Spleen (tissue), 11 donors: ENCODE results near the gene GGCX. TPM values are rescaled to one million over a fixed set of nuclear protein-coding genes. Genes with fewer than 3 reads are reported as not detected.

Source experiments
- DNase-seq: peaks from one replicate; pipeline ENCODE4 v3.0.0-alpha.2; 2020
- H3K27ac ChIP-seq, 8 donors: fragments of 200-600 bp; sonication (generic) in 7 of 8; 1 replicate in 4 of 8; 2 replicates in 4 of 8; pipeline versions ENCODE4 v1.5.0 to v1.8.0; 2016 to 2021; ENCODE audit warnings: inconsistent platforms in 4 of 8, mild to moderate bottlenecking in 4 of 8, moderate library complexity in 1 of 8
- H3K27me3 ChIP-seq, 7 donors: fragments of 200-600 bp; sonication (generic) in 6 of 7; replicated peaks in 1 of 7; 1 replicate in 4 of 7; 2 replicates in 3 of 7; pipeline versions ENCODE4 v1.5.0 to v1.8.0; 2016 to 2021; ENCODE audit warnings: inconsistent platforms in 3 of 7, mild to moderate bottlenecking in 1 of 7
- H3K36me3 ChIP-seq, 6 donors: fragments of 200-600 bp; sonication (generic) in 5 of 6; 1 replicate in 4 of 6; 2 replicates in 2 of 6; pipeline versions ENCODE4 v1.5.0 to v1.8.0; 2016 to 2021; ENCODE audit warnings: inconsistent platforms in 2 of 6
- H3K4me1 ChIP-seq, 6 donors: fragments of 200-600 bp; sonication (generic) in 5 of 6; 1 replicate in 3 of 6; 2 replicates in 3 of 6; pipeline versions ENCODE4 v1.5.0 to v1.8.0; 2016 to 2021; ENCODE audit warnings: inconsistent platforms in 3 of 6
- H3K4me3 ChIP-seq, 8 donors: fragments of 200-600 bp; sonication (generic) in 7 of 8; 1 replicate in 4 of 8; 2 replicates in 4 of 8; pipeline versions ENCODE4 v1.5.0 to v1.8.0; 2016 to 2021; ENCODE audit warnings: inconsistent platforms in 4 of 8, mild to moderate bottlenecking in 4 of 8, moderate library complexity in 2 of 8
- H3K9me3 ChIP-seq, 8 donors: fragments of 200-600 bp; sonication (generic) in 7 of 8; 1 replicate in 4 of 8; 2 replicates in 4 of 8; pipeline versions ENCODE4 v1.5.0 to v1.8.0; 2016 to 2021; ENCODE audit warnings: inconsistent platforms in 4 of 8
- POLR2A ChIP-seq, 3 donors: fragments of 450-650 bp; IDR thresholded peaks; one replicate each; pipeline ENCODE4 v1.5.1; 2017; ENCODE audit warnings: antibody characterized with exemption in 3 of 3, mild to moderate bottlenecking in 1 of 3
- POLR2AphosphoS5 ChIP-seq, 3 donors: sonication (generic); formaldehyde crosslinking; IDR thresholded peaks; one replicate each; pipeline ENCODE4 v1.5.1; 2017; ENCODE audit warnings: antibody characterized with exemption in 3 of 3
- WGBS, 5 donors: extraction: QIAGEN DNeasy Blood & Tissue Kit in 3 of 5; methylation state at CpG; one replicate each; pipeline versions ENCODE4 v1.1.5 to v1.1.7; 2013 to 2018; 5-methylcytosine and 5-hydroxymethylcytosine counted together
- intact Hi-C: fragments of 100-400 bp; cut with DNase I; formaldehyde crosslinking; loops from one replicate; pipeline ENCODE4 v1.15.0; 2023; ENCODE audit warnings: low total_unique reads
- polyA plus RNA-seq, 3 donors: library from polyadenylated mRNA; stranded (reverse); fragments of 200-250 nt; gene quantifications; one replicate each; pipeline ENCODE4 v1.2.1, GENCODE V29; 2013
- total RNA-seq, 7 donors: library from RNA; depleted of rRNA in 3 of 7; stranded (reverse); fragments of >200 nt in 3 of 7; fragmentation: NEBNext Ultra II Directional in 4 of 7; extraction: Animal tissue kit (Norgen Biotek cat#: 25700) in 4 of 7; gene quantifications; one replicate each; pipeline versions ENCODE4 v1.1.0 to v1.2.1, GENCODE V29; 2016 to 2021
- TF ChIP-seq, protein P1 (sequence below), 11 experiments: fragments of 200-600 bp in 7 of 11; fragments of 450-650 bp in 4 of 11; sonication (generic) in 4 of 11; IDR thresholded peaks in 8 of 11; conservative IDR thresholded peaks in 3 of 11; 1 replicate in 7 of 11; 2 replicates in 4 of 11; pipeline versions ENCODE4 v1.4.0 to v1.8.0; 2016 to 2021; ENCODE audit warnings: antibody characterized with exemption in 11 of 11, inconsistent platforms in 4 of 11, mild to moderate bottlenecking in 1 of 11
- donor health status: healthy with polysubstance abuse.
- donor health status: DM: no; HTN: no; CAD: no; lungs with moderate emphysema.
- donor health status: DM: no; HTN: no; CAD: no.
- donor health status: Bipolar disorder and iron deficiency.
- donor health status: healthy.
- donor health status: DM: no; HTN: no; CAD: no.
- donor health status: DM: yes; HTN: yes; CAD: no.

Gene GGCX
- total and polyA plus RNA-seq, 10 donors, result 11.0 to 42.1 (median 29.5) TPM

DNA sequence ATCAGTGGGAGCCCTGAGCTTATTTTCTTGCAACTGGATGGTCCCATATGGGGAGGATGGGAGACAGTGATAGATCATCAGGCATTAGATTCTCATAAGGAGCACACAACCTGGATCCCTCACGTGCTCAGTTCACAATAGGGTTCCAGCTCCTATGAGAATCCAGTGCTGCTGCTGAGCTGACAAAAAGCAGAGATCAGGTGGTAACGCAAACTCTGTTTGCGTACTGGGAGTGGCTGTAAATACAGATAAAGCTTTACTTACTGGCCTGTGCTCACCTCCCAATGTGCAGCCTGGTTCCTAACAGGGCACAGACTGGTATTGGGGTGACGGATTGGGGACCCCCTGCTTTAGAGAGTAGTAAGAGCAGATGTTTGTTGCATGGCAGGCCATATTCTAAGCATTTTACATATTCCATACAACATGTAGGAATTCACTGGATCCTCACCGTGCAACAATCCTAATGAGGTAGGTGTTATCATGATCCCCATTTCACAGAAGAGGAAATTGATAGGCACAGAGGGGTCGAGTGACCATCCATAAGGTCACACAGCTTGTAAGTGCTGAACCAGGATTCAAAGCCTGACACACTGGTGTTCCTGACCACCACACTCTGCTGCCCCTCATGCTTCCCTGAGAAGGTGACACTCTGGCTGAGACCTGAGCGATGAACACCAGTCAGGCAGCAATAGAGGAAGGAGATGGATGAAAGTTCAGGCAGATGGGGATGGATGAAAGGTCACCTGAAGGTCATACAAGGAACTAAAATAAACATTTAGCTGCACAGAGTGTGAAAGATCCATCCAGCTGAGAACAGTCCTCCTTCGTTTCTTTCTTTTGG, 38.0 kb downstream of the GGCX start:
- WGBS, 5 donors, result 83 to 91% (median 86%) methylated on average over 8 of the region's 8 CpGs
- Histone ChIP-seq H3K36me3 (no peaks in the 10 kb centered on the region), H3K4me1 (peaks cover 0 to 22% (median 8%) of the 10 kb centered on the region in 6 donors), H3K4me3 (no peak overlapping the region), H3K9me3 (no peaks in the 10 kb centered on the region), H3K27me3 (no peaks in the 10 kb centered on the region), H3K27ac (no peak overlapping the region)
- no peak for DNase-seq
- TF ChIP-seq, protein P1, sequence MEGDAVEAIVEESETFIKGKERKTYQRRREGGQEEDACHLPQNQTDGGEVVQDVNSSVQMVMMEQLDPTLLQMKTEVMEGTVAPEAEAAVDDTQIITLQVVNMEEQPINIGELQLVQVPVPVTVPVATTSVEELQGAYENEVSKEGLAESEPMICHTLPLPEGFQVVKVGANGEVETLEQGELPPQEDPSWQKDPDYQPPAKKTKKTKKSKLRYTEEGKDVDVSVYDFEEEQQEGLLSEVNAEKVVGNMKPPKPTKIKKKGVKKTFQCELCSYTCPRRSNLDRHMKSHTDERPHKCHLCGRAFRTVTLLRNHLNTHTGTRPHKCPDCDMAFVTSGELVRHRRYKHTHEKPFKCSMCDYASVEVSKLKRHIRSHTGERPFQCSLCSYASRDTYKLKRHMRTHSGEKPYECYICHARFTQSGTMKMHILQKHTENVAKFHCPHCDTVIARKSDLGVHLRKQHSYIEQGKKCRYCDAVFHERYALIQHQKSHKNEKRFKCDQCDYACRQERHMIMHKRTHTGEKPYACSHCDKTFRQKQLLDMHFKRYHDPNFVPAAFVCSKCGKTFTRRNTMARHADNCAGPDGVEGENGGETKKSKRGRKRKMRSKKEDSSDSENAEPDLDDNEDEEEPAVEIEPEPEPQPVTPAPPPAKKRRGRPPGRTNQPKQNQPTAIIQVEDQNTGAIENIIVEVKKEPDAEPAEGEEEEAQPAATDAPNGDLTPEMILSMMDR (IDR thresholded peaks at IDR 0.05 in 8 of 11, conservative IDR thresholded peaks at IDR 0.05 in 3 of 11), result no peak
- TF ChIP-seq POLR2AphosphoS5 (IDR thresholded peaks at IDR 0.05) (no peak), POLR2A (IDR thresholded peaks at IDR 0.05) (no peak)
- intact Hi-C loops, result no loop called here

DNA sequence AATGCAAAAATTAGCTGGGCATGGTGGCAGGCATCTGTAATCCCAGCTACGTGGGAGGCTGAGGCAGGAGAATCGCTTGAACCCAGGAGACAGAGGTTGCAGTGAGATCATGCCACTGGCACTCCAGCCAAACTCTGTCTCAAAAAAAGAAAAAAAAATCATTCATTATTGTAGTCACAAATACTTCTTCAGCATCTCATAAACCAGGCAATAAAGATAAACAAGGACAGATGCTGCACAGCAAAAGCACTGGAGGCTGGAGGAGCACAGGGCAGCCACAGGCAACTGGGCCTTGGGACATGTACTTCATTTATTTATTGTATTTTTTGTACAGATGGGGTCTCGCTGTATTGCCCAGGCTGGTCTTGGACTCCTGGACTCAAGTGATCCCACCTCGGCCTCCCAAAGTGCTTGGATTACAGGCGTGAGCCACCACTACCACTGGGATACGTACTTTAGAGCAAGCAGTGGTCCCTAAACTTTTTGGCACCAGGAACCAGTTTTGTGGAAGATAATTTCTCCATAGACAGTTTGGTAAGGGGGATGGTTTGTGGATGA, 39.1 kb downstream of the GGCX start:
- no peaks in the 10 kb centered on the region for H3K27me3 ChIP-seq
- WGBS, 5 donors, result 88 to 97% (median 92%) methylated on average over 6 of the region's 6 CpGs
- no peak overlapping the region for H3K27ac ChIP-seq
- no peak overlapping the region for H3K4me3 ChIP-seq
- H3K9me3 ChIP-seq, result no peaks in the 10 kb centered on the region
- H3K36me3 ChIP-seq, result no peaks in the 10 kb centered on the region
- peak; percentile 16 for DNase-seq
- peaks cover 0 to 24% (median 8%) of the 10 kb centered on the region in 6 donors for H3K4me1 ChIP-seq
- no peak for TF ChIP-seq POLR2A (IDR thresholded peaks at IDR 0.05)
- TF ChIP-seq POLR2AphosphoS5 (IDR thresholded peaks at IDR 0.05), result no peak
- TF ChIP-seq, protein P1 (IDR thresholded peaks at IDR 0.05 in 8 of 11, conservative IDR thresholded peaks at IDR 0.05 in 3 of 11), result no peak
- intact Hi-C loops, result no loop called here

DNA sequence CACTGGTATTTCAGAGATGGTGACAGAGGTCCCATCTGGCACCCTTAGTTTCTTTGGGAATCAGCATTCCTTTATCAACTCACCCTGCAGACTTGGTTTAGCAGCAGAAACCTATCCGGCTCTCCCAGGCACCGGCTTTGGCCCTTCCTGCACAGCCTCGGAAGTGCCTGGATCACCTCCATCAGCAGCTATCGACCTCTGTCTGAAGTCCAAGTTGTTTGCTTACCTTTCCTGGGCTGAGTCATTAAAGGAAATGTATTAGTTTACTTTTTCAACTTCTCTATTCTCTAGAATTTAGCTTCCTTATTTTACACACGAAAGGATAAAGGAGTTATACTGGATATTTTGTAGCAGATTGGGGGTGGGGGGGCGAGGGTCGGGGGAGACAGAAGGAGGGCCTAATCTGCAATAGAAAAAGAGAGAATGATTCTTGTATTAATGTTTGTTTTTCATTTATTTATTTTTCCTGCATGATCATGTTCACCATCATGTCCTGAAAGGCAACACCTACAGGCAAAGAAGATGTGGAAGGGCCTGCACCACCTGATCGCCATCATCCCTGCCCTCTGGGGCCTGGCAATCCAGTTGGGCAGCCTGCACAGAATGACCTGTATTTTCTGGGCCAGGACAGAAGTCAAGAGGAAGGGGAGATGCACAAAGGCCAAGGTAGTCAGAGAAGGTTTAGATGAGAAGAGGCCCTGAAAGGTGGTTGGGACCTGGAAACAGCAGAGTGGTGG, 44.5 kb downstream of the GGCX start:
- 41 to 59% (median 55%) methylated on average over 8 of the region's 8 CpGs for WGBS, 5 donors
- peaks cover 0 to 13% (median 0%) of the 10 kb centered on the region in 6 donors for H3K4me1 ChIP-seq
- no peaks in the 10 kb centered on the region for H3K27me3 ChIP-seq
- H3K27ac ChIP-seq, result peak overlapping the region in 4 of 8 donors; percentile 26 to 80 (median 54)
- H3K4me3 ChIP-seq, result no peak overlapping the region
- DNase-seq, result peak; percentile 70
- intact Hi-C loops, result no loop called here
- no peaks in the 10 kb centered on the region for H3K9me3 ChIP-seq
- H3K36me3 ChIP-seq, result no peaks in the 10 kb centered on the region
- TF ChIP-seq, protein P1 (IDR thresholded peaks at IDR 0.05 in 8 of 11, conservative IDR thresholded peaks at IDR 0.05 in 3 of 11), result no peak
- TF ChIP-seq POLR2AphosphoS5 (IDR thresholded peaks at IDR 0.05) (no peak), POLR2A (IDR thresholded peaks at IDR 0.05) (no peak)
